Motor neuron (in vitro differentiated cells): ENCODE data around the gene EFL1. TPM values are rescaled to one million over a fixed set of nuclear protein-coding genes. Genes with fewer than 3 reads are reported as not detected.
A peak's percentile ranks its signal among the peaks of the same experiment; 100 is the strongest.

Experiments used
- ATAC-seq, 8 experiments: fragments of 200-7000 bp; cut with Tn5 transposase; replicated peaks in 6 of 8; 2 replicates each; pipeline ENCODE4 v1.8.0; 2021; ENCODE audit warnings: mild to moderate bottlenecking in 8 of 8, moderate library complexity in 8 of 8
- H3K27ac ChIP-seq, 2 donors: fragments of 250-450 bp; sonication (Bioruptor Pico); 2 replicates each; pipeline ENCODE4 v1.9.0; 2021; ENCODE audit warnings: antibody characterized with exemption in 2 of 2, mild to moderate bottlenecking in 2 of 2, moderate library complexity in 1 of 2
- H3K4me1 ChIP-seq, 2 donors: fragments of 250-450 bp; sonication (Bioruptor Pico); replicated peaks in 1 of 2; 2 replicates each; pipeline ENCODE4 v1.6.1; 2021; ENCODE audit warnings: antibody characterized with exemption in 2 of 2, mild to moderate bottlenecking in 2 of 2, moderate library complexity in 1 of 2
- H3K4me3 ChIP-seq, 5 donors: fragments of 250-450 bp; sonication (Bioruptor Pico); 2 replicates each; pipeline ENCODE4 v1.9.0; 2021; ENCODE audit warnings: antibody characterized with exemption in 5 of 5, mild to moderate bottlenecking in 5 of 5, moderate library complexity in 4 of 5
- WGBS, 10 experiments: fragments of 450-650 bp; shearing (Covaris generic); methylation state at CpG; one replicate each; pipeline ENCODE4 v1.0.0; 2022; 5-methylcytosine and 5-hydroxymethylcytosine counted together
- in situ Hi-C, 9 experiments: fragments of 400-800 bp; cut with MboI; loops; one replicate each; pipeline ENCODE4 v1.15.0; 2021; ENCODE audit warnings: low sequenced_read_pairs in 9 of 9, low pct_unique_long_range_greater_than_20kb in 2 of 9; ENCODE audit not compliant: unreplicated experiment in 9 of 9
- total RNA-seq, 8 experiments: library from RNA; unstranded; fragments of 300-600 nt; gene quantifications; 2 replicates each; pipeline versions ENCODE4 v1.2.3 to v1.2.4, GENCODE V29; 2022

Gene EFL1
- total RNA-seq, 8 experiments from 2014 or later = 12.1 to 19.8 (median 14.8) TPM

- ATAC-seq = peak in 7 of 8 experiments; percentile 39 to 100 (median 86)
- 33 to 89% (median 70%) methylated on average over 1 to 13 of the region's 13 CpGs; no CpG with 5 or more reads in 2 of the 10 experiments for WGBS, 10 experiments
- H3K4me3 ChIP-seq = no peak overlapping the region
- no peaks in the 10 kb centered on the region for H3K4me1 ChIP-seq
- no peak overlapping the region for H3K27ac ChIP-seq
- in situ Hi-C loops = no loop called here
These were observed 168.7 kb downstream of the EFL1 start for GRCh38 chr15:82093774-82094211.

- no peak for ATAC-seq
- no peak overlapping the region for H3K4me3 ChIP-seq
- in situ Hi-C loops = no loop called here
- no peaks in the 10 kb centered on the region for H3K4me1 ChIP-seq
- no peak overlapping the region for H3K27ac ChIP-seq
- WGBS, 10 experiments = 70 to 100% methylated on average over 1 to 3 of the region's 5 CpGs; no CpG with 5 or more reads in 8 of the 10 experiments
These were observed 169.2 kb downstream of the EFL1 start for GRCh38 chr15:82093325-82093724.

GRCh38 chr15:82091636-82092140 is 170.8 kb downstream of the EFL1 start:
- H3K4me3 ChIP-seq = no peak overlapping the region
- in situ Hi-C loops = no loop called here
- WGBS, 10 experiments = 63 to 100% (median 78%) methylated on average over 1 to 3 of the region's 3 CpGs; no CpG with 5 or more reads in 4 of the 10 experiments
- ATAC-seq = no peak
- H3K27ac ChIP-seq = no peak overlapping the region
- H3K4me1 ChIP-seq = no peaks in the 10 kb centered on the region

GRCh38 chr15:82086243-82086995 is 176.1 kb downstream of the EFL1 start:
- Histone ChIP-seq H3K27ac (no peak overlapping the region), H3K4me3 (no peak overlapping the region), H3K4me1 (no peaks in the 10 kb centered on the region)
- no peak for ATAC-seq
- in situ Hi-C loops = no loop called here
- 47 to 87% (median 79%) methylated on average over 2 to 8 of the region's 16 CpGs; no CpG with 5 or more reads in 1 of the 10 experiments for WGBS, 10 experiments

GRCh38 chr15:82081914-82082762 is 180.4 kb downstream of the EFL1 start:
- Histone ChIP-seq H3K4me3 (no peak overlapping the region), H3K4me1 (no peaks in the 10 kb centered on the region), H3K27ac (no peak overlapping the region)
- 25 to 93% (median 82%) methylated on average over 1 to 10 of the region's 14 CpGs; no CpG with 5 or more reads in 2 of the 10 experiments for WGBS, 10 experiments
- ATAC-seq = peak in 4 of 8 experiments; percentile 48 to 65 (median 59)
- in situ Hi-C loops = no loop called here

GRCh38 chr15:82080774-82081173 is 181.8 kb downstream of the EFL1 start:
- in situ Hi-C loops = no loop called here
- ATAC-seq = no peak
- H3K4me1 ChIP-seq = no peaks in the 10 kb centered on the region

More at GRCh38 chr15:82080774-82081173, 181.8 kb downstream of the EFL1 start:
- H3K4me3 ChIP-seq = no peak overlapping the region
- 0 to 100% (median 63%) methylated on average over 1 to 4 of the region's 6 CpGs; no CpG with 5 or more reads in 4 of the 10 experiments for WGBS, 10 experiments
- no peak overlapping the region for H3K27ac ChIP-seq

Other genes starting within 250 kb of the EFL1 start
- gene MEX3B, start 216.7 kb downstream of the EFL1 start, total RNA-seq = 10 to 100 TPM in 7 of 8 experiments, 1 to 10 TPM in 1; 4.2 to 58.4 (median 27.9) TPM
- 10 to 100 TPM in 1 of 8 experiments, 1 to 10 TPM in 6, under 1 TPM in 1; 0.76 to 13.6 (median 5.1) TPM for gene SAXO2, start 84 bp upstream of the EFL1 start, total RNA-seq
- gene GOLGA6L10, start 86.7 kb upstream of the EFL1 start, total RNA-seq = 1 to 10 TPM in 6 of 8 experiments, under 1 TPM in 1, not detected in 1; 0.41 to 3.0 (median 1.3) TPM
- 10 to 100 TPM in 1 of 8 experiments, 1 to 10 TPM in 7; 1.7 to 10.7 (median 7.8) TPM for gene GOLGA6L9, start 167.1 kb upstream of the EFL1 start, total RNA-seq